PFSK-1 (cell line): Measurements from ENCODE around the gene RNF125.

ENCODE experiments used
- FOXP2 ChIP-seq: optimal IDR thresholded peaks from 2 replicates; pipeline ENCODE3; 2011; ENCODE audit warnings: borderline replicate concordance, control low read depth, inconsistent platforms; ENCODE audit not compliant: insufficient read depth; ENCODE audit errors: extremely low read length, extremely low read depth
- POLR2AphosphoS5 ChIP-seq: IDR thresholded peaks from 2 replicates; pipeline ENCODE4 v1.6.1; 2012; ENCODE audit warnings: low read depth, mild to moderate bottlenecking, control low read depth, low read length, moderate library complexity
- SIN3A ChIP-seq: IDR thresholded peaks from 2 replicates; pipeline ENCODE4 v1.6.1; 2012; ENCODE audit warnings: mild to moderate bottlenecking, low read length, moderate library complexity, borderline replicate concordance; ENCODE audit not compliant: insufficient read depth
- TAF1 ChIP-seq: IDR thresholded peaks from 2 replicates; pipeline ENCODE4 v1.6.1; 2012; ENCODE audit warnings: low read length, control low read depth, borderline replicate concordance; ENCODE audit not compliant: insufficient read depth
- TF ChIP-seq, protein P1 (sequence below), 2 experiments: IDR thresholded peaks; 2 replicates each; pipeline versions ENCODE4 v1.6.1 to v1.8.0; 2011 to 2012; ENCODE audit warnings: low read depth in 2 of 2, low read length in 2 of 2, control low read depth in 1 of 2, inconsistent platforms in 1 of 2, mild to moderate bottlenecking in 1 of 2, moderate library complexity in 1 of 2; ENCODE audit not compliant: insufficient read depth in 1 of 2

The RNF125 gene

DNA sequence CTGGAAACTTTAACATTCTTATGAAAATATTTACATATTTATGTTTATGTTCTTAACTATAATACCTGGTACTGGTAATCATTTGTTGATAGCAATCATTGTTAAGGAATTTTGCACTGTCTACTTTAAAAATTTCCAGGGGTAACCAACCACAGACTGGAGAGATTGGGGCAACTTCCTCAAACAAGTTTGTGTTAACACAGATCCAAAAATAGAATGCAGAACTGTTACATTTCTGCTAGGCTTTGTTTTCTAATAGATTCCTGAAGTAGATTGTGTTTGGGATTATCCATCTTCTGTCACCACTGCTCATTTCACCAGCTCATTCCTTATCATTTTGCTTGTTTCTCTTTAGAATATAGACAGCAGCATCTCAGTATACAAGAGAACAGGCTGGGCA is 23.7 kb downstream of the RNF125 start:
- TF ChIP-seq FOXP2 (no peak), TAF1 (no peak), POLR2AphosphoS5 (no peak), SIN3A (no peak)
- TF ChIP-seq, protein P1, sequence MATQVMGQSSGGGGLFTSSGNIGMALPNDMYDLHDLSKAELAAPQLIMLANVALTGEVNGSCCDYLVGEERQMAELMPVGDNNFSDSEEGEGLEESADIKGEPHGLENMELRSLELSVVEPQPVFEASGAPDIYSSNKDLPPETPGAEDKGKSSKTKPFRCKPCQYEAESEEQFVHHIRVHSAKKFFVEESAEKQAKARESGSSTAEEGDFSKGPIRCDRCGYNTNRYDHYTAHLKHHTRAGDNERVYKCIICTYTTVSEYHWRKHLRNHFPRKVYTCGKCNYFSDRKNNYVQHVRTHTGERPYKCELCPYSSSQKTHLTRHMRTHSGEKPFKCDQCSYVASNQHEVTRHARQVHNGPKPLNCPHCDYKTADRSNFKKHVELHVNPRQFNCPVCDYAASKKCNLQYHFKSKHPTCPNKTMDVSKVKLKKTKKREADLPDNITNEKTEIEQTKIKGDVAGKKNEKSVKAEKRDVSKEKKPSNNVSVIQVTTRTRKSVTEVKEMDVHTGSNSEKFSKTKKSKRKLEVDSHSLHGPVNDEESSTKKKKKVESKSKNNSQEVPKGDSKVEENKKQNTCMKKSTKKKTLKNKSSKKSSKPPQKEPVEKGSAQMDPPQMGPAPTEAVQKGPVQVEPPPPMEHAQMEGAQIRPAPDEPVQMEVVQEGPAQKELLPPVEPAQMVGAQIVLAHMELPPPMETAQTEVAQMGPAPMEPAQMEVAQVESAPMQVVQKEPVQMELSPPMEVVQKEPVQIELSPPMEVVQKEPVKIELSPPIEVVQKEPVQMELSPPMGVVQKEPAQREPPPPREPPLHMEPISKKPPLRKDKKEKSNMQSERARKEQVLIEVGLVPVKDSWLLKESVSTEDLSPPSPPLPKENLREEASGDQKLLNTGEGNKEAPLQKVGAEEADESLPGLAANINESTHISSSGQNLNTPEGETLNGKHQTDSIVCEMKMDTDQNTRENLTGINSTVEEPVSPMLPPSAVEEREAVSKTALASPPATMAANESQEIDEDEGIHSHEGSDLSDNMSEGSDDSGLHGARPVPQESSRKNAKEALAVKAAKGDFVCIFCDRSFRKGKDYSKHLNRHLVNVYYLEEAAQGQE (IDR thresholded peaks at IDR 0.05; ENCODE audit: insufficient read depth in 1 of 2, low read depth in 2 of 2, low read length in 2 of 2): no peak

DNA sequence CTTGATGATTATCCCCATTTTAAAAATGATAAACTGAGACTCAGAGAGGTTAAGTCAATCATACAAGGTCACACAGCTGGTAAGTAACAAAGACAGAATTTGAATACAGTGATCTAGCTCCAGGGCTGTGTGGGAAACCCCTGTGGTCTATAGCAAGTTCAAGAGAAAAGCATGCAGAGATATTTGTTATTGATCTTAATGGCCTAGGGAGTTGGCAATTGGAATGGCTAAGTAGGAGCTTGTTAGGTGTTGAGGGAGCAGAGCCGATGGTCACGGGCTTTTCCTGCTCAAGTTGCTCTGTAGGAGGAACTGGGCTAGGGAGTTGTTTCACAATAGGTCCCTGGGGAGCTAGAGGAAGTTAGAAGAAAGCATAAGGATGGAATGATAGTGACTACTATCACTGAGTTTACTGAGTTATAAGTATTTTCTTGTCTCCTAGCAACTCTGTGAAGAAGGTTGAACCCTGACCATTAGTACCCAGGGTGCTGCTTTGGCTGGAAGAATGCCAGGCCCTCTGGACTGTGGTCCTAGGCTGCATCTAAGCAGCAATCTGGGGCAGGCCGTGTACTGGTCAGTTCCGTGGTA is 30.0 kb downstream of the RNF125 start:
- TF ChIP-seq SIN3A (no peak), TAF1 (no peak), POLR2AphosphoS5 (no peak), FOXP2 (no peak)
- TF ChIP-seq, protein P1 (IDR thresholded peaks at IDR 0.05; ENCODE audit: insufficient read depth in 1 of 2, low read depth in 2 of 2, low read length in 2 of 2): no peak

DNA sequence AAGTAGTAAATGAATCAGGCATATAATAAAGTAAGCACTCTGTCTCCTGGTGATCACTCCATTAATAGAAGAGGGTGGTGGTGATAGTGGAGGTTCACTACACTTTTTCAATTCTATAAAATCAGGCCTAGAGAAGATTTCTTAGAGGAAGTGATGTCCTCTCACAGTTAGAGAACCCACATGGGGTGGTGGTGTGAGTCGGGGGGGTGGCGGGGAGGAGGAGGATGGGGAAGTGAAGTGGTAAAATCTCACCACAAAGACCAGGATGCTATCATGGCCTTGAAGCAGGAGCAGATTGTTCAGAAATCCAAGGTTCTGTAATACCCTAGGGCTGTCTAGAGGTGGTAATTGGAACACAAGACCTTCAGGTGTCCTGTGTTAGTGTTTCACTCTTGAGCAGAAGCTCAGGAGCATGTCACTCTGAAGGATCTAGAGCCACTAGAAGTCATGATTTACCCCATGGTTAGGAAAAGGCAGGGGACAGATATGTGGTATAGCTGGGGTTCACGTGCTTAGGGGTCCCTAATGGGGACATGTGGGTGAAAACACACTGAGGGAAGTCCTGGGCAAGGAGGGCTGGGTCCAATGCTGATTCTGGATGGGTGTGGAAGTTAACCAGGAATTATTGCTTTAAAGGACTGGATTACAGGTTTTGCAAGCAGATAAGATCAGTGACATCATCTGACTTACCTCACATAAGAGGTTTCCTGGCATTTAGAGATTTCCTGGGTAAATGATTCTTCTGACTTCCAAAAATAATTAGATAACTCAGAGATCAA is 31.0 kb downstream of the RNF125 start:
- TF ChIP-seq, protein P1 (IDR thresholded peaks at IDR 0.05; ENCODE audit: insufficient read depth in 1 of 2, low read depth in 2 of 2, low read length in 2 of 2): no peak
- TF ChIP-seq TAF1 (no peak), FOXP2 (no peak), POLR2AphosphoS5 (no peak), SIN3A (no peak)

DNA sequence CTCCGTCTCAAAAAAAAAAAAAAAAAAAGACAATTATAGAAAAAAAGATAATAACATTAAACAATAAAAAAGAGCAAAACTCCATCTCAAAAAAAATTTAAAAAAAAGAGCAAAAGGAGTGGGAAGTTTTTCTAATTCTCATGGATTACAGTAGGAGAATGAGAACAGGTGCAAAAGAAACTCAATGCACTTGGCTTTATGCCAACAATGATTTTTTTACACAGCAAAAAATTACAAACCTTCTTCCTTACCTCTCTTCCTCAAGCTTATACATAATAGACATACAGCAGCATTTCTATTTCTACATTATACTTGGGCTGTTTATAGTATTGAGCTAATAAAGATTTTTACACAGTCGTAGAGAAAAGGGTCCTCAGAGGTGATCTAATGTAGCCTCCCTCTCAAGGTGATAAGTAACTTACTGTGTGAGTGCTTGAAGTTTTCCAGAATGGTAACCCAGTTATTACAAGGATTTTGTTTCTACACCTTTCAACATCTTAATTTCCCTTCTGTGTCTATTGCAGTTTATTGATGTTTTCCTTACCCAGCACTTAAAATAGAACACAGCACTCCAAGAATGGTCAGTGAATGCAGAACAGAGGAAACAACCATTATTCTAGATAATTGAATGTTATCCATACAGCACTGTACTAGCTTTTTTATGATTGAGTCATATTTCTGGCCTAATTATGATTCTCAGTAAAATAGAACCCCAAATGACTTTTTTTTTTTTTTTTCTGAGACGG is 38.2 kb downstream of the RNF125 start:
- TF ChIP-seq, protein P1 (IDR thresholded peaks at IDR 0.05; ENCODE audit: insufficient read depth in 1 of 2, low read depth in 2 of 2, low read length in 2 of 2): no peak
- TF ChIP-seq TAF1 (no peak), POLR2AphosphoS5 (no peak), SIN3A (no peak), FOXP2 (no peak)
